ENCODE data around the gene IPCEF1. TPM values are rescaled to one million over a fixed set of nuclear protein-coding genes. Genes with fewer than 3 reads are reported as not detected.
A peak's percentile ranks its signal among the peaks of the same experiment; 100 is the strongest.

The IPCEF1 gene
- polyA plus RNA-seq, 4 donors, result 3.1 to 8.0 (median 6.7) TPM

DNA sequence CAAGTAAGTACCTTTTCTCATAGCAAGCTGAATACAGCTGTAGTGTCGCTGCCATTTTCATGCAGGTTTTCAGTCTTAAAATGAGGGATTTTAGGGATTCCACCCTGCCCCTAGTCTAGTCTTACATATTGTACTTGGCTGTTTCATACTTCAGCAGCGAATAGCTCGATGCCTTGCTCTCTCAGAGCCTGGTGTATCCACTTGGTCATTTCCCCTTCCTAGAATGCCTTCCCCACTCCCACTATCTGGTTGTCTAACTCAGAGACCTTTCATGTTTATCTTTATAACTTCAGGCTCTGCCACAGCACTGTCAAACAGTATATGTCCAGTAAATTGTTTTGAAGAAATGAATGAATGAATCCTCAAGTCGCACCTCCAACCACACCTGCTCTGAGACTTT is 21.1 kb upstream of the IPCEF1 start:
- DNase-seq (ENCODE audit: low read depth in 4 of 4, low spot score in 3 of 4), result no peak

DNA sequence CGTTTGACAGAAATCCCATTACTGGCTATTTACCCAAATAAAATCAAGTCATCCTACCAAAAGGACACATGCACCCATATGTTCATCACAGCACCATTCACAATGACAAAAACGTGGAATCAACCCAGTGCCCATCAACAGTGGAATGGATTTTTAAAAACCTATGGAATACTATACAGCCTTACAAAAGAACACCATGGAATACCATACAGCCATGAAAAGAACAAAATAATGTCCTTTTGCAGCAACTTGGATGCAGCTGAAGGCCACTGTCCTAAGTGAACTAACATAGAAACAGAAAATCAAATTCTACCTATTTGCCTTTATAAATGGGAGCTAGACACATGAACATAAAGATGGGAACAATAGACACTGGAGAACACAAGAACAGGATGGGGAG is 17.4 kb upstream of the IPCEF1 start:
- DNase-seq (ENCODE audit: low read depth in 4 of 4, low spot score in 3 of 4), result no peak

- no peak for DNase-seq (ENCODE audit: low read depth in 4 of 4, low spot score in 3 of 4)
These were observed 14.7 kb upstream of the IPCEF1 start for GRCh38 chr6:154371281-154371680.

- DNase-seq (ENCODE audit: low read depth in 4 of 4, low spot score in 3 of 4), result no peak
These were observed 13.9 kb upstream of the IPCEF1 start for GRCh38 chr6:154370545-154370944.

DNA sequence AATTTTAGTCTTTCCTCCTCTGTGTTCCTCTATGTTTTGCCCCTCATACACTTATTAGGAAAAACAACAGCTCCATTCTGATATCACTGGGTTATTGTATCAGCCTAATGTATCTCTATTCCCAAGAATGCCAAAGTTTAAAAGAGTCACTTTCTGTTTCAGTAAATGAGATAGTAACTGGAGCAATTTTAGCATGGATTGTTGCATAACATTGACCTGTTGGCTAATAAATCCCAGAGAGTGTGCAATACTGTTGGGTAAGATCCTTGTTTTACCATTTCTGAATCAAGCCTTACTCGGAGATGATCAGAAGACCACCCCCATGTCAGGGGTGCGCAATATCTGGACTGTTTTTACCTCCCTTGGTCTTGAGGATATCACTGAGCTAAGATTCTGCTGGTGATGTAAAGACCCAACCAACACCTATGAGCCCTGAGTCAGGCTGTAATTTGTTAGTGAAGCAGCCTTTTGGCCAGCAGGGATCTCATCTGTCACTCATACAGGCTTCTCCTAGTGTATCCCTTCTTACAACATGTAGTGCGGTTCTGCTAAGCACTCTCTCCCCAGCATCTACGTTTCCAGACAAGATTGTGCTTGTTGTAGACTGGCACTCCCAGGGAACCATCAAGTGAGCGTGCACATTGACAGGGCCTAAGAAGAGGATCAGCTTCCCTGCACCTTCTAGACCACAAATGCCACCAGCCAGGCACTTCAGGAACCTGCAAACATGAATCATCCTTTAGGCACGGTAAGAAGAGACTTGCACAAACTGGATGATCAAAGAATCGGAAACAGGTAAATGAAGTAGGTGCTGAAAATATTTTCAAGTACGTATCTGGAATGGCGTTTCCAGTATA is 11.5 kb upstream of the IPCEF1 start:
- DNase-seq (ENCODE audit: low read depth in 4 of 4, low spot score in 3 of 4), result no peak

- DNase-seq (ENCODE audit: low read depth in 4 of 4, low spot score in 3 of 4), result no peak
These were observed 10.7 kb upstream of the IPCEF1 start for GRCh38 chr6:154367336-154367735.

DNA sequence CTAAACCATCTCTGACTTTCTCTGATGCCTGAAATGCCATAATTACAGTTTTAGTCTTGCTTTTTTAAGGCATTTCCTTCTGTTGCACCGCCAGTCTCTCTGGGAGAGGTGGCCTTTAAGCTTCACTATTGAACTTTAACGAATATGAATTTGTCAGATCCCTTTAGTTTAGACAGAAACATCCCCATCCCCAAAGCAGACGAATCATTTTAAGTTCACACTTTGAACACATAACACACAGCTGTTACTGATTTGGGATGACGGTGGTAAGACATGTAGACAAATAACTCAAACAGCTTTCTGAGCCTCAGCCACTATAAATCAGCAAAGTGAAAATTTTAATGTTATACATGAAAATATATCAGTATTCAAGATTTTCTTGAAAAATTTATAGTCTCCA is 7.2 kb upstream of the IPCEF1 start:
- no peak for DNase-seq (ENCODE audit: low read depth in 4 of 4, low spot score in 3 of 4)

GRCh38 chr6:154361476-154361875 is 4.9 kb upstream of the IPCEF1 start:
- no peak for DNase-seq (ENCODE audit: low read depth in 4 of 4, low spot score in 3 of 4)

DNA sequence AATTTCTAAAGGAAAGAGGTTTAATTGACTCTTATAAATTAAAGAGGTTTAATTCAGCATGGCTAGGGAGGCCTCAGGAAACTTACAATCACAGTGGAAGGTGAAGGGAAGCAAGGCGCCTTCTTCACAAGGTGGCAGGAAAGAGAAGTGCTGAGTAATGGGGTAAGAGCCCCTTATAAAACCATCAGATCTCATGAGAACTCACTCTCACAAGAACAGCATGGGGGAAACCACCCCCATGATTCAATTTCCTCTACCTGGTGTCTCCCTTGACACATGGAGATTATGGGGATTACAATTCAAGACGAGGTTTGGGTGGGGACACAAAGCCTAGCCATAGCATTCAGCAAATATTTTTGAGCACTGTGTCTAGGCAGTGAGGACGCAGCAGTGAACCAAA is 3.9 kb upstream of the IPCEF1 start:
- no peak for DNase-seq (ENCODE audit: low read depth in 4 of 4, low spot score in 3 of 4)

DNA sequence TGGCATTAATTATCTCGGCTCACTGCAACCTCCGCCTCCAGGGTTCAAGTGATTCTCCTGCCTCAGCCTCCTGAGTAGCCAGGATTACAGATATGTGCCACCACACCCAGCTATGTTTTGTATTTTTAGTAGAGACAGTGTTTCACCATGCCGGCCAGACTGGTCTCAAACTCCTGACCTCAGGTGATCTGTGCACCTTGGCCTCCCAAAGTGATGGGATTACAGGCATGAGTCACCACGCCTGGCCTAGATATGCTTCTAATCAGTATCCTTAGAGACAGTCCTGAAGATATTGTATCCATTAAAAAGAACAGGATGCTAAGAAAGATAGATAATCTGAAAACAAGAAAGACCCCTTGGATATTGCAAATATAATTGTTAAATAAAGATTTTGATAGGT is 3.1 kb upstream of the IPCEF1 start:
- no peak for DNase-seq (ENCODE audit: low read depth in 4 of 4, low spot score in 3 of 4)

- no peak for DNase-seq (ENCODE audit: low read depth in 4 of 4, low spot score in 3 of 4)
These were observed 2.6 kb upstream of the IPCEF1 start for GRCh38 chr6:154359161-154359574.

DNA sequence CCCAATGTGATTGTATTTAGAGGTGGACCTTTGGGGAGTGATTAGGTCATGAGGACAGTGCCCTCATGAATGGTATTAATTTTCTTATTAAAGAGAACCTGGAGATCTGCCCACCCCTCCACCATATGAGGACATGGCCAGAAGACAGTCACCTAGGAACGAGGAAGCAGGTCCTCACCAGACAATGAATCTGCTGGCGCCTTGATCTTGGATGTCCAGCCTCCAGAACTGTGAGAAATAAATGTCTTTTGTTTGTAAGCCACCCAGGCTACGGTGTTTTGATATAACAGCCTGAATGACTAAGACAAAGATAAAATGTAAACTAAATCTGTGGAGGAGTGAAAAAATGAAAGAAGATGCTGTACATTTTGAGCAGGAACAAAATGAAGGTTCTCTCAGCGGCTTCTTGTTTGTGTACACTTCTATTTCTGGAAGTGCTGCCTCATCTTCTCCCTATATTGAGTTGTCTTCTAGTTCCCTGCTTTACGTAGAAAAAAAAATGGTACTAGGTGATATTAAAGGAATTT is 1.5 kb upstream of the IPCEF1 start:
- DNase-seq (ENCODE audit: low read depth in 4 of 4, low spot score in 3 of 4), result no peak

- no peak for DNase-seq (ENCODE audit: low read depth in 4 of 4, low spot score in 3 of 4)
These were observed 490 bp downstream of the IPCEF1 start for GRCh38 chr6:154356113-154356512.

GRCh38 chr6:154354265-154354777 is 2.3 kb downstream of the IPCEF1 start:
- no peak for DNase-seq (ENCODE audit: low read depth in 4 of 4, low spot score in 3 of 4)

DNA sequence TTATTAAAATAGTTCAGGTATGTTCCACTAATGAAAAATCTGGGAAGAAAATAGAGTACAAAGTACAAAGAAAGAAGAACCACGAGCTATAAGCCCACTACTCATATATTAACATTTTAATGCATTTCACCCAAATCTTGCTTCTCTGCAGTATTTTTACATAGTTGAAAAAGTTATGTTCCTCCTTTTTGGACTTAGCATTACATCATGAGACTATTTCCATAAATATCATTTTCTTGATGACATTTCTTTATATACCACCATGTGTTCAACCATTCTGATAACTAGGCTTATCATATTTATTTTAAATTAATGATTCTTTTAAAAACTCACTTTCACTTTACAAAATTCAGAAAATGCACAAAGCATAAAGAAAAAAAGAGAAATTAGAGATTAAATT is 3.0 kb downstream of the IPCEF1 start:
- DNase-seq (ENCODE audit: low read depth in 4 of 4, low spot score in 3 of 4), result no peak

DNA sequence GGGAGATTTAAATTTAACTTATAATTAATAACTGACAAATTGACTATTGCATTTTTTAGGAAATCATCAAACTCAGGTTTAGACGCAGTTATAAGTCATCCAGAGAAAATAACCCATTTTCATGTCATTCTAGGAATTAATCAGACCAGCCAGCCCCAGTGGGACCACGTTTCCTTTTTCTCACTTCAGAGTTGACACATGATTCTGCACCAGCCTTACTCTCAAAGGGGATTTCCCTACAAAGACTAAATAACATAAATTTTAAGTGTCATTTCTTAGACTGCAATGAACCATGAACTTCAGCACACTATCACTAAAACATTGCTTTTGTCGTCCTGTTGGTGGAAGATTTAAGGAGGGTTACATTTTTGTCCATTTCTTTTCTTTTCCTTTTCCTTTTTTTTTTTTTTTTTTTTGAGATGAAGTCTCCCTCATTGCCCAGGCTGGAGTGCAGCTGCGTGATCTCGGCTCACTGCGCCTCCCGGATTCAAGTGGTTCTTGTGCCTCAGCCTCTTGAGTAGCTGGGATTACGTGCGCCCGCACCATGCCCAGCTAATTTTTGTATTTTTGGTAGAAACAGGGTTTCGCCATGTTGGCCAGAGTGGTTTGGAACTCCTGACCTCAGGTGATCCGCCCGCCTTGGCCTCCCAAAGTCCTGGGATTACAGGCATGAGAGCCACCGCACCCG is 3.6 kb downstream of the IPCEF1 start:
- no peak for DNase-seq (ENCODE audit: low read depth in 4 of 4, low spot score in 3 of 4)

DNA sequence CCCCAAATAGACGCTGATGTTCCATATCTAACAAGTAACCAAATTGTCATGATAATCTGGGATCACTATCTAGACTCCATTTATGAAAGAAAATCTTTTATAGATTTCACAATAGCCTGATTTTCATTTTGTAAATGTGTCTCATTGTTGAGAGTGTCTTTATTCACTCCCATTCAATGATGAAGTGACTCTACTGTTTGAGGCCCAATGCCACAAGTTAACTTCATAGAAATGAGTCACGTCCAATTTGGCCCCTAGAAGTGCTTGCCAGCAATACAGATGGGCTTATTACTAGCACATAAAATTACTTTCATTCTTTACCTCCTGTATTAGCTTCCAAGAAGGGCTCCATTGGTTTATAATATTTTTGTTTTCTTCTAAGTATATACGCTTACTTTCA is 6.3 kb downstream of the IPCEF1 start:
- no peak for DNase-seq (ENCODE audit: low read depth in 4 of 4, low spot score in 3 of 4)

GRCh38 chr6:154347981-154348380 is 8.6 kb downstream of the IPCEF1 start:
- peak in 1 of 4 donors; percentile 33 for DNase-seq (ENCODE audit: low read depth in 4 of 4, low spot score in 3 of 4)

DNA sequence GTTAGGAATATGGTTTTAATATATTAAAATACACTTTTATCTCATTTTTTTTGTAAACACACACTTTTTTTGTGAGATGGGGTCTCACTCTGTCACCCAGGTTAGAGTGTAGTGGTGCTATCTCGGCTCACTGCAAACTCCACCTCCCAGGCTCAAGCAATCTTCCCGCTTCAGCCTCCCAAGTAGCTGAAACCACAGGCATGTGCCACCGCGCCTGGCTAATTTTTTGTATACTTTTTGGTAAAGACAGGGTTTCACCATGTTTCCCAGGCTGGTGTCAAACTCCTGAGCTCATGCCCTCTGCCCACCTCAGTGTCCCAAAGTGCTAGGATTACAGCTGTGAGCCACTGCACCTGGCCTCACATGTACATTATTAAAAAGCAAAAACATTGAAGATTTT is 10.8 kb downstream of the IPCEF1 start:
- DNase-seq (ENCODE audit: low read depth in 4 of 4, low spot score in 3 of 4), result no peak

DNA sequence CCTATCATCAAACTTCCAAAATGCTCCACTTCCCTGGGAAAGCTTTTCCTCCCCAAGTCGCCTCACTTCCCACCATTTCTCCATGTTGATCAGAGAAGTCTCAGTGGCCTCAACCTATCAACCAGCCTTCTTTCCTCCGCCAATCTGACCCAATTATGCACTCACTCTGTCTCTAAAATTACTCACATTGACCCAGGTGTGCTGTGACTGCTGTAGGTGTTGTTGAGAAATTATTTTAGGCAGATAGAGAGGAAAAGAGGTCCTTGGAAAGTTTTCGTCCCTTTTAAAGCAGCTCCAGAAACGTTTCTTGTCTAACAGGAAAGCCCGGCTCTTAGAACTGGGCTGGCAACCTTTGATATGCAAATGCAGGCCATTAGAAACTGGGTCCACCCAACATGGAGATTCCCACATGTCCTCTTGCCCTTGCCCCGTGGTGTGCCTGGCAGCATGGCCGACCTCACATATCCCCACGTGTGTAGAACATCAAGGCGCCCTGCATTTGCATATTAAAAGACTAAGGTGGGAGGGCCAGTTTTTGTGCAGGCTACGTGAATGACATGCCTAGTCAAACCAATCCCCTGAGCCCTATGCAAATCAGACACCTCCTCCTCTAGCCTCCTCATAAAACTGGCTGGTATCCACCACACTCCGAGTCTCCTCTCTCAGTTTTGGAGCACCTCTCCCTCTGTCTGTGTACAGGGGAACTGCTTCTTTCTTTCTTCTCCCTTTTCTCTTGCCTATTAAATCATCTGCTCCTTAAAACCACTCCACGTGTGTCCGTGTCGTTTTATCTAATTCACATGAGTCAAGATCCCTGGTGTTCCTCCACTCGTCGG is 12.9 kb downstream of the IPCEF1 start:
- peak in 2 of 4 donors; percentile 27 to 55 for DNase-seq (ENCODE audit: low read depth in 4 of 4, low spot score in 3 of 4)

DNA sequence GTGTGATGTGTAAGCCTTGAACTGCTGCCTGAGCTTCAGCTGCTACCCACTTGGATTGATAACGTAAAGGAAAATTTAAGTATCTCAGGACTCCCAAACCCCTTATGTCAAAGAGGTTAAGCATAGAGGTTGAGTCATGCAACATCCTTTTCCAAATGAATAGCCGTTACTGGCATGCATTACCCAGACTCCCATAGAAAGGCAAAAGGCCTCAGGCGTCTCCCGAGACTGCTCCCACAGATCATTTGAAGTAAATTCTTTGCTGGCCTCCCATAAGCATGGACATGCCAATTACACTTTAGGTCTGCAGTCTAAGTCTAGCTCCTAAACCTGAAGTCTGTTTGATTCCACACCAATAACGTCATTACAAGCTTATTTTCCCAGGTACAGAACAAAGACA is 14.7 kb downstream of the IPCEF1 start:
- no peak for DNase-seq (ENCODE audit: low read depth in 4 of 4, low spot score in 3 of 4)
